CD14-positive monocyte (primary cell): ENCODE data around the gene CCDC33. TPM values are rescaled to one million over a fixed set of nuclear protein-coding genes. Genes with fewer than 3 reads are reported as not detected.

Experiments
- DNase-seq, 3 donors: peaks; one replicate each; pipeline ENCODE4 v3.0.0-alpha.2; 2011 to 2022
- H2AFZ ChIP-seq: 2 replicates; pipeline ENCODE4 v1.6.0; 2012; ENCODE audit warnings: mild to moderate bottlenecking, low read depth, low read length, inconsistent platforms; ENCODE audit not compliant: insufficient read depth, poor library complexity, severe bottlenecking
- H3K27ac ChIP-seq, 2 donors: 1 replicate in 1 of 2; 2 replicates in 1 of 2; pipeline ENCODE4 v1.5.1; 2012 to 2013; ENCODE audit warnings: low read length in 2 of 2, control low read depth in 1 of 2, inconsistent platforms in 1 of 2, low read depth in 1 of 2, mild to moderate bottlenecking in 1 of 2
- H3K27me3 ChIP-seq, 2 donors: one replicate each; pipeline versions ENCODE4 v1.6.0 to v1.6.1; 2011 to 2013; ENCODE audit warnings: low read length in 2 of 2; ENCODE audit not compliant: control insufficient read depth in 2 of 2, insufficient read depth in 2 of 2
- H3K36me3 ChIP-seq, 2 donors: replicated peaks in 1 of 2; 1 replicate in 1 of 2; 2 replicates in 1 of 2; pipeline versions ENCODE4 v1.5.1 to v1.6.1; 2012 to 2013; ENCODE audit warnings: low read length in 2 of 2, control low read depth in 1 of 2, inconsistent platforms in 1 of 2, mild to moderate bottlenecking in 1 of 2; ENCODE audit not compliant: insufficient read depth in 2 of 2, control insufficient read depth in 1 of 2
- H3K4me1 ChIP-seq, 2 donors: 1 replicate in 1 of 2; 2 replicates in 1 of 2; pipeline versions ENCODE4 v1.5.1 to v1.6.1; 2012 to 2013; ENCODE audit warnings: low read length in 2 of 2, control low read depth in 1 of 2, inconsistent platforms in 1 of 2, mild to moderate bottlenecking in 1 of 2, moderate library complexity in 1 of 2; ENCODE audit not compliant: insufficient read depth in 2 of 2, control insufficient read depth in 1 of 2
- H3K4me2 ChIP-seq: replicated peaks from 2 replicates; pipeline ENCODE3; 2012; ENCODE audit warnings: low read length, moderate library complexity, mild to moderate bottlenecking; ENCODE audit not compliant: poor library complexity, severe bottlenecking; ENCODE audit errors: extremely low read depth
- H3K4me3 ChIP-seq, 3 experiments: fragments of 200-600 bp in 1 of 3; sonication (generic) in 1 of 3; replicated peaks in 1 of 3; 1 replicate in 2 of 3; 2 replicates in 1 of 3; pipeline ENCODE4 v1.5.1; 2011 to 2013; ENCODE audit warnings: low read length in 3 of 3, mild to moderate bottlenecking in 3 of 3, control low read depth in 2 of 3, low read depth in 2 of 3, inconsistent platforms in 1 of 3, moderate library complexity in 1 of 3
- H3K79me2 ChIP-seq: 2 replicates; pipeline ENCODE4 v1.6.0; 2012; ENCODE audit warnings: mild to moderate bottlenecking, control low read depth, inconsistent platforms, low read length, moderate library complexity; ENCODE audit not compliant: insufficient read depth
- H3K9ac ChIP-seq: 2 replicates; pipeline ENCODE4 v1.6.0; 2017; ENCODE audit warnings: low read length, mild to moderate bottlenecking; ENCODE audit not compliant: insufficient read depth, poor library complexity, severe bottlenecking
- H3K9me3 ChIP-seq, 2 donors: replicated peaks in 1 of 2; 1 replicate in 1 of 2; 2 replicates in 1 of 2; pipeline versions ENCODE4 v1.5.1 to v1.6.1; 2012 to 2013; ENCODE audit warnings: low read length in 2 of 2, control low read depth in 1 of 2; ENCODE audit not compliant: control insufficient read depth in 1 of 2, insufficient read depth in 1 of 2
- H4K20me1 ChIP-seq: 2 replicates; pipeline ENCODE4 v1.6.0; 2012; ENCODE audit warnings: mild to moderate bottlenecking, low read length, control low read depth, moderate library complexity; ENCODE audit not compliant: insufficient read depth
- H3K27ac Mint-ChIP-seq, 7 donors: one replicate each; pipeline ENCODE4 v1.8.0; 2020; ENCODE audit warnings: mild to moderate bottlenecking in 7 of 7, mixed read lengths in 7 of 7, moderate library complexity in 6 of 7, inconsistent platforms in 2 of 7
- H3K27me3 Mint-ChIP-seq, 3 donors: one replicate each; pipeline ENCODE4 v1.8.0; 2021 to 2022; ENCODE audit warnings: low read depth in 3 of 3, mild to moderate bottlenecking in 3 of 3, mixed read lengths in 3 of 3, moderate library complexity in 3 of 3, inconsistent platforms in 1 of 3
- H3K36me3 Mint-ChIP-seq, 2 donors: one replicate each; pipeline ENCODE4 v1.8.0; 2020; ENCODE audit warnings: mixed read lengths in 2 of 2, inconsistent platforms in 1 of 2, mild to moderate bottlenecking in 1 of 2
- H3K4me1 Mint-ChIP-seq: one replicate; pipeline ENCODE4 v1.8.0; 2020; ENCODE audit warnings: mild to moderate bottlenecking, mixed read lengths
- H3K4me3 Mint-ChIP-seq, 2 donors: one replicate each; pipeline ENCODE4 v1.8.0; 2020; ENCODE audit warnings: mild to moderate bottlenecking in 2 of 2, mixed read lengths in 2 of 2, moderate library complexity in 1 of 2
- H3K9me3 Mint-ChIP-seq, 7 donors: one replicate each; pipeline ENCODE4 v1.8.0; 2020 to 2022; ENCODE audit warnings: mixed read lengths in 7 of 7, mild to moderate bottlenecking in 6 of 7, moderate library complexity in 6 of 7, inconsistent platforms in 2 of 7
- WGBS: methylation state at CpG from one replicate; pipeline ENCODE4 v1.1.5; 2013; ENCODE audit warnings: missing lambda C conversion rate; ENCODE audit not compliant: insufficient coverage; 5-methylcytosine and 5-hydroxymethylcytosine counted together
- intact Hi-C, 2 donors: fragments of 100-400 bp; cut with micrococcal nuclease; formaldehyde crosslinking; loops; one replicate each; pipeline versions ENCODE4 v1.15.0 to v1.15.1; 2023
- polyA plus RNA-seq, 3 donors: library from polyadenylated mRNA; depleted of rRNA in 1 of 3; unstranded in 2 of 3; stranded (reverse) in 1 of 3; fragments of 300-500 nt in 2 of 3; fragments of >200 nt in 1 of 3; fragmentation: Illumina TruSeq in 2 of 3; gene quantifications; 1 replicate in 2 of 3; 2 replicates in 1 of 3; pipeline ENCODE4 v1.2.3, GENCODE V29; 2012 to 2021
- TF ChIP-seq, protein P1 (sequence below): fragments of 200-600 bp; IDR thresholded peaks from one replicate; pipeline ENCODE4 v1.8.0; 2022; ENCODE audit warnings: antibody characterized with exemption, mild to moderate bottlenecking

Gene CCDC33
- polyA plus RNA-seq, 3 donors = not detected

DNA sequence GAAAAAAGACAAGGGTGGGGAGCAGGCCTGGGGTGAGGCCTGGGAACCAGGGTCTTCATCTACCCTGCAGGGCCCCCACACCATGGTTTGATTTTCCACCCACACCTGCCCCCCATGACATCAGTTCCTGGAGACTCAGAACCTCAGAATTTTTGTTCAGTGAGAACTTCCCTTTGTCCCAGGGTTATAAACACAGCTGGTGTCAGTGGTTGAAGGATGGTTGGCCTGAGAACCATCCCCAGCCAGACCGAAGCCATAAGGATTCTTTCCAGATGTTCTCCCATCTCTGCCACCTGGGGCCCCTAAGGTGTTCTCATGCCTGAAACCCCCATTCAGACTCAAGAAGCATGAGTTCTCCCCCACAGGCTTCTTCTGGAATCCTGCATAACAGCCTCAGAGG is 16.6 kb downstream of the CCDC33 start:
- Histone ChIP-seq H3K36me3 (no peaks in the 10 kb centered on the region), H3K4me3 (no peak overlapping the region), H3K9ac (no peak overlapping the region), H3K4me1 (no peaks in the 10 kb centered on the region), H3K27ac (no peak overlapping the region), H3K4me2 (no peak overlapping the region), H3K79me2 (no peaks in the 10 kb centered on the region), H4K20me1 (no peaks in the 10 kb centered on the region), H3K27me3 (no peaks in the 10 kb centered on the region), H2AFZ (no peak overlapping the region), H3K9me3 (no peaks in the 10 kb centered on the region)
- Mint-ChIP-seq H3K27ac (no peak overlapping the region), H3K4me1 (no peaks in the 10 kb centered on the region), H3K27me3 (peaks cover 8 to 13% (median 9%) of the 10 kb centered on the region in 3 donors), H3K9me3 (no peaks in the 10 kb centered on the region), H3K36me3 (no peaks in the 10 kb centered on the region), H3K4me3 (no peak overlapping the region)
- TF ChIP-seq, protein P1, sequence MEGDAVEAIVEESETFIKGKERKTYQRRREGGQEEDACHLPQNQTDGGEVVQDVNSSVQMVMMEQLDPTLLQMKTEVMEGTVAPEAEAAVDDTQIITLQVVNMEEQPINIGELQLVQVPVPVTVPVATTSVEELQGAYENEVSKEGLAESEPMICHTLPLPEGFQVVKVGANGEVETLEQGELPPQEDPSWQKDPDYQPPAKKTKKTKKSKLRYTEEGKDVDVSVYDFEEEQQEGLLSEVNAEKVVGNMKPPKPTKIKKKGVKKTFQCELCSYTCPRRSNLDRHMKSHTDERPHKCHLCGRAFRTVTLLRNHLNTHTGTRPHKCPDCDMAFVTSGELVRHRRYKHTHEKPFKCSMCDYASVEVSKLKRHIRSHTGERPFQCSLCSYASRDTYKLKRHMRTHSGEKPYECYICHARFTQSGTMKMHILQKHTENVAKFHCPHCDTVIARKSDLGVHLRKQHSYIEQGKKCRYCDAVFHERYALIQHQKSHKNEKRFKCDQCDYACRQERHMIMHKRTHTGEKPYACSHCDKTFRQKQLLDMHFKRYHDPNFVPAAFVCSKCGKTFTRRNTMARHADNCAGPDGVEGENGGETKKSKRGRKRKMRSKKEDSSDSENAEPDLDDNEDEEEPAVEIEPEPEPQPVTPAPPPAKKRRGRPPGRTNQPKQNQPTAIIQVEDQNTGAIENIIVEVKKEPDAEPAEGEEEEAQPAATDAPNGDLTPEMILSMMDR = no peak
- no peak for DNase-seq
- no CpG with 5 or more reads among the region's 1 CpG for WGBS
- intact Hi-C loops = no loop called here

DNA sequence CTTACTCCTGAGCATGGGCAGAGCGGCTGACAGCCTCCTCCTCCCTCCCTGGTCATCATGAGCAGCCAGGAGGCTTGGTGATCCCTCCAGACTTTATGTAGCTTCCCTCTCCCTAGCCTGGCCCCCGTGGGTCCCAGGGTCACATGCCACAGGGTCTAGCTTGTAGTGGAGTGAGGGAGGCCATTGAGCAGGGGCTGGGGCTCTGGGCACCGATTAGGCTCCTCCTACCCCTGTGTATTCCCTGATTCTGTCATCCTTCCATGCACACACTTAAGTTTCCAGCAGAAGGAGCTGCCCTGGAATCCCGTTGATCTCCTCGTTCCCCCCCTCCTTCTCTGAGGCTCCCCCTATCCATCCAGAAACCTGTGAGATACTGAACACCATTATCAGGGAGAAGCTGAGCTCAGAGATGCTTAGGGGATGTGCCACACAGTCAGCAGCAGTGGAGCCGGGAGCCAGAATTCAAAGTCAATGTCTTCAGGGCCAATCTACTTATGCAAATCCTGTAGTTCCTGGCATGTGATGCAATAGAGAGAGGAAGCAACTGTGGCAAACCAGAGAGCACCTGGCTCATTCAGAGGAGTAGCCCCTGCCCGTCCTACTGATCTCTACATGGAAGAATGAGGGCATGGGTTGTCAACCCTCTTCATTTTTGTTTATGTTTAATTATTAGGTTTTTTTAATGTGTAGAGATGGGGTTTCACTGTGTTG is 17.2 kb downstream of the CCDC33 start:
- Histone ChIP-seq H3K27me3 (no peaks in the 10 kb centered on the region), H3K27ac (no peak overlapping the region), H3K9ac (no peak overlapping the region), H3K36me3 (no peaks in the 10 kb centered on the region), H3K4me2 (no peak overlapping the region), H4K20me1 (no peaks in the 10 kb centered on the region), H2AFZ (no peak overlapping the region), H3K9me3 (no peaks in the 10 kb centered on the region), H3K79me2 (no peaks in the 10 kb centered on the region), H3K4me1 (no peaks in the 10 kb centered on the region), H3K4me3 (no peak overlapping the region)
- Mint-ChIP-seq H3K4me3 (no peak overlapping the region), H3K27me3 (peaks cover 9 to 12% (median 11%) of the 10 kb centered on the region in 3 donors), H3K27ac (no peak overlapping the region), H3K4me1 (no peaks in the 10 kb centered on the region), H3K9me3 (no peaks in the 10 kb centered on the region), H3K36me3 (no peaks in the 10 kb centered on the region)
- no peak for DNase-seq
- WGBS = 46% methylated on average over 3 of the region's 7 CpGs
- TF ChIP-seq, protein P1 = no peak
- intact Hi-C loops = no loop called here
